Immature natural killer cell (primary cell): Measurements from ENCODE around the gene PPRC1. TPM values are rescaled to one million over a fixed set of nuclear protein-coding genes. Genes with fewer than 3 reads are reported as not detected.

ENCODE experiments used
- DNase-seq, 3 donors: peaks; one replicate each; pipeline ENCODE4 v3.0.0; 2022; ENCODE audit warnings: mixed read lengths in 1 of 3
- H3K27ac Mint-ChIP-seq, 6 donors: one replicate each; pipeline ENCODE4 v1.8.0; 2020; ENCODE audit warnings: mixed read lengths in 6 of 6, mild to moderate bottlenecking in 5 of 6, inconsistent platforms in 4 of 6, moderate library complexity in 3 of 6
- H3K27me3 Mint-ChIP-seq, 3 donors: one replicate each; pipeline ENCODE4 v1.8.0; 2020 to 2021; ENCODE audit warnings: low read depth in 3 of 3, mild to moderate bottlenecking in 3 of 3, mixed read lengths in 3 of 3, moderate library complexity in 3 of 3, inconsistent platforms in 1 of 3
- H3K36me3 Mint-ChIP-seq, 3 donors: one replicate each; pipeline ENCODE4 v1.8.0; 2020; ENCODE audit warnings: mixed read lengths in 3 of 3, inconsistent platforms in 2 of 3, mild to moderate bottlenecking in 2 of 3
- H3K4me1 Mint-ChIP-seq, 2 donors: one replicate each; pipeline ENCODE4 v1.8.0; 2020; ENCODE audit warnings: inconsistent platforms in 2 of 2, mild to moderate bottlenecking in 2 of 2, mixed read lengths in 2 of 2, moderate library complexity in 1 of 2
- H3K4me3 Mint-ChIP-seq, 5 donors: one replicate each; pipeline ENCODE4 v1.8.0; 2020; ENCODE audit warnings: mild to moderate bottlenecking in 5 of 5, mixed read lengths in 5 of 5, inconsistent platforms in 3 of 5, moderate library complexity in 3 of 5
- H3K9me3 Mint-ChIP-seq, 6 donors: one replicate each; pipeline ENCODE4 v1.8.0; 2020; ENCODE audit warnings: mild to moderate bottlenecking in 6 of 6, mixed read lengths in 6 of 6, inconsistent platforms in 4 of 6, moderate library complexity in 3 of 6
- polyA plus RNA-seq, 3 donors: library from polyadenylated mRNA; unstranded; fragments of 300-500 nt; fragmentation: Illumina TruSeq; gene quantifications; one replicate each; pipeline ENCODE4 v1.2.3, GENCODE V29; 2021

PPRC1 gene, protein sequence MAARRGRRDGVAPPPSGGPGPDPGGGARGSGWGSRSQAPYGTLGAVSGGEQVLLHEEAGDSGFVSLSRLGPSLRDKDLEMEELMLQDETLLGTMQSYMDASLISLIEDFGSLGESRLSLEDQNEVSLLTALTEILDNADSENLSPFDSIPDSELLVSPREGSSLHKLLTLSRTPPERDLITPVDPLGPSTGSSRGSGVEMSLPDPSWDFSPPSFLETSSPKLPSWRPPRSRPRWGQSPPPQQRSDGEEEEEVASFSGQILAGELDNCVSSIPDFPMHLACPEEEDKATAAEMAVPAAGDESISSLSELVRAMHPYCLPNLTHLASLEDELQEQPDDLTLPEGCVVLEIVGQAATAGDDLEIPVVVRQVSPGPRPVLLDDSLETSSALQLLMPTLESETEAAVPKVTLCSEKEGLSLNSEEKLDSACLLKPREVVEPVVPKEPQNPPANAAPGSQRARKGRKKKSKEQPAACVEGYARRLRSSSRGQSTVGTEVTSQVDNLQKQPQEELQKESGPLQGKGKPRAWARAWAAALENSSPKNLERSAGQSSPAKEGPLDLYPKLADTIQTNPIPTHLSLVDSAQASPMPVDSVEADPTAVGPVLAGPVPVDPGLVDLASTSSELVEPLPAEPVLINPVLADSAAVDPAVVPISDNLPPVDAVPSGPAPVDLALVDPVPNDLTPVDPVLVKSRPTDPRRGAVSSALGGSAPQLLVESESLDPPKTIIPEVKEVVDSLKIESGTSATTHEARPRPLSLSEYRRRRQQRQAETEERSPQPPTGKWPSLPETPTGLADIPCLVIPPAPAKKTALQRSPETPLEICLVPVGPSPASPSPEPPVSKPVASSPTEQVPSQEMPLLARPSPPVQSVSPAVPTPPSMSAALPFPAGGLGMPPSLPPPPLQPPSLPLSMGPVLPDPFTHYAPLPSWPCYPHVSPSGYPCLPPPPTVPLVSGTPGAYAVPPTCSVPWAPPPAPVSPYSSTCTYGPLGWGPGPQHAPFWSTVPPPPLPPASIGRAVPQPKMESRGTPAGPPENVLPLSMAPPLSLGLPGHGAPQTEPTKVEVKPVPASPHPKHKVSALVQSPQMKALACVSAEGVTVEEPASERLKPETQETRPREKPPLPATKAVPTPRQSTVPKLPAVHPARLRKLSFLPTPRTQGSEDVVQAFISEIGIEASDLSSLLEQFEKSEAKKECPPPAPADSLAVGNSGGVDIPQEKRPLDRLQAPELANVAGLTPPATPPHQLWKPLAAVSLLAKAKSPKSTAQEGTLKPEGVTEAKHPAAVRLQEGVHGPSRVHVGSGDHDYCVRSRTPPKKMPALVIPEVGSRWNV (N-terminal part only)
- polyA plus RNA-seq = 10 to 100 TPM in 1 of 3 donors, 1 to 10 TPM in 2; 3.8 to 10.9 (median 7.5) TPM

DNA sequence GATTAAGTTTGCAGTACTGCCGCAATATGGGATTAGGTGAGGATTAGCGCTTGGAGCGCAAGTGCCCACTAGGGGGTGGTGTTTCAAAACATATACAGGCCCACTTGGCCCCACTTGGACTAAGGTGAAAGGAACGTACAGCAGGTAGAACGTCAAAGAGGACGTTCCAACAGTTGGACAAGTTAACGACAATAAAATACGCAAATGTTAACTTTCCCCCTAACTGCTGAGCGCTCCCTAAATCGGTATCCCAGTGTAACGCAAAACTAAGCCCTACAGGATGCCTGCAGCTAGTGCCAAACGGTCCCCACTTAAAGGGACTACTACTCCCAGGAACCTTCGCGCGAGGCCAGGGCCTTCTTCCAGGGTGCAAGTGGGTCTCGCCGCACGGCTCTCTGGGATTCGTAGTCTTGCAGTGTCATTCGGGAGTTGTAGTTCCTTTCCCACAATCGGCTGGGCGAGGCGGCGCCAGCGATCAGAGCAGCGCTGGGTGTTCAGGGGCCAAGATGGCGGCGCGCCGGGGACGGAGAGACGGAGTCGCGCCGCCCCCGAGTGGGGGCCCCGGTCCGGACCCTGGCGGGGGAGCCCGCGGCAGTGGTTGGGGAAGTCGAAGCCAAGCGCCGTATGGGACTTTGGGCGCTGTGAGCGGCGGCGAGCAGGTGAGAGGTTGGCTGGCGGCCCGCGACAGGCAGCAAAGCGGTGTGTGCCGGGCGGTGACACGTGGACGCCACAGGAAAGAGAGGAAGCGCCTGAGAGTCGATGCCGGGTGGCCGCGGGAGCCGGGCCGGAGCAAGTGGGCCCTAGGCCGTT lies at the start of gene PPRC1:
Gene PPRC1, plus strand, starts transcription at position 478 of the 810 bp plus-strand sequence. Its CDS starts 29 bp downstream, at position 507.
- peak; percentile 94 to 96 (median 95) for DNase-seq
- H3K36me3 Mint-ChIP-seq = no peaks in the 10 kb centered on the region
- H3K27me3 Mint-ChIP-seq = peaks cover 3 to 12% (median 4%) of the 10 kb centered on the region in 3 donors
- H3K4me3 Mint-ChIP-seq = peak within 1 kb of the TSS; percentile 92 to 99 (median 95)
- peaks cover 33 to 44% of the 10 kb centered on the region in 2 donors for H3K4me1 Mint-ChIP-seq
- no peaks in the 10 kb centered on the region for H3K9me3 Mint-ChIP-seq
- peak within 1 kb of the TSS; percentile 88 to 99 (median 98) for H3K27ac Mint-ChIP-seq

DNA sequence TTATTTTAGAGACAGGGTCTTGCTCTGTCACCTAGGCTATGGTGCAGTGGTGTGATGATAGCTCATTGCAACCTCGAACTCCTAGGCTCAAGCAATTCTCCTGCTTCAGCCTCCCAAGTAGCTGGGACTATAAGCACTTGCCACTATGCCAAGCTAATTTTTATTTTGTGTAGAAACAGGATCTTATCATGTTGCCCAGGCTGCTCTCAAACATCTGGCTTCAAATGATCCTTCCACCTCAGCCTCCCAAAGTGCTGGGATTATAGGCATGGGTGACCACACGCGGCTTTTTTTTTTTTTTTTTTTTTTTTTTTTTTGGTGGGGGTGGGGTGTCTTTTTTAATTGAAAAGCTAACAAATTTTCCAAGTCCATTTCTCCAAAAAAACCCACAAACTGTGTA lies 49.3 kb upstream of the PPRC1 start:
- Mint-ChIP-seq H3K27me3 (no peaks in the 10 kb centered on the region), H3K4me3 (no peak overlapping the region), H3K27ac (no peak overlapping the region), H3K36me3 (no peaks in the 10 kb centered on the region), H3K9me3 (no peaks in the 10 kb centered on the region), H3K4me1 (no peaks in the 10 kb centered on the region)
- DNase-seq = no peak

DNA sequence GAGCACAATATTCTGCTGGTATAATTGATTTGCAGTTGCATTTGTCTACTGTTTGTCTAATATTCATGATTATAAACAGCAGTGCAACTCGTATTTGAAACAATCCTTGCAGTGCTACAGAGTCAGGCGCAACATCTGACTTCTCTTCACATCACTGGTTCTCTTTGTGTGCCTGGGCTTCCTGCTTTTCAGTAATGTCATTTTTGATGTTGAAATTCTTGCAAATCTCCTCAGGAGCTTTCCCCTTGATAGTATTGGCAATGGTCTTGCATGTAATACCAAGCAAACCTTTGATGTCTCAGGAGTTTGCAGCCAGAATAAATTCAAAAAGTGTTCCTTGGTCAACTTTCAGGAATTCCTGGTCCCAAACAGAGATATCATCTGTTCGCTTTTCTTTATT lies 47.5 kb upstream of the PPRC1 start:
- Mint-ChIP-seq H3K27me3 (no peaks in the 10 kb centered on the region), H3K27ac (no peak overlapping the region), H3K4me3 (no peak overlapping the region), H3K4me1 (no peaks in the 10 kb centered on the region), H3K9me3 (no peaks in the 10 kb centered on the region), H3K36me3 (no peaks in the 10 kb centered on the region)
- DNase-seq = no peak

DNA sequence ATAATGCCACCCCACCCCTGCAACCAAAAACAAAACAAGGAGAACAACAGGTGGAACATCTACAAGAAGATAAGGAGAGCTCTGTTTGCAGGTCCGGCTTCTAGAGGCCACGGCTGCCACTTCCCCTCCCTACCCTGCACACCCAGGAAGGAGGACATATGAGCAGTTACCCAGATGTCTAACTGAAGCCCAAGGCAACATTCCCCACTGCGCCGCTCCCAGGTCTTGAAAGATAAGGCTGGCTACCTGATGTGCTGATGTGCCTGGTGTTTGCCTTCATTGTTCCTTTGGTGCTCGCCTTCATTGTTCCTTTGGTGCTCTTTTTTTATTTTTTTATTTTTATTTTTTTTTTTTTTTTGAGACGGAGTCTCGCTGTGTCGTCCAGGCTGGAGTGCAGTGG lies 46.6 kb upstream of the PPRC1 start:
- no peaks in the 10 kb centered on the region for H3K4me1 Mint-ChIP-seq
- H3K4me3 Mint-ChIP-seq = no peak overlapping the region
- H3K9me3 Mint-ChIP-seq = no peaks in the 10 kb centered on the region
- H3K27ac Mint-ChIP-seq = no peak overlapping the region
- H3K36me3 Mint-ChIP-seq = peaks cover 0 to 6% (median 3%) of the 10 kb centered on the region in 3 donors
- H3K27me3 Mint-ChIP-seq = no peaks in the 10 kb centered on the region
- DNase-seq = no peak

DNA sequence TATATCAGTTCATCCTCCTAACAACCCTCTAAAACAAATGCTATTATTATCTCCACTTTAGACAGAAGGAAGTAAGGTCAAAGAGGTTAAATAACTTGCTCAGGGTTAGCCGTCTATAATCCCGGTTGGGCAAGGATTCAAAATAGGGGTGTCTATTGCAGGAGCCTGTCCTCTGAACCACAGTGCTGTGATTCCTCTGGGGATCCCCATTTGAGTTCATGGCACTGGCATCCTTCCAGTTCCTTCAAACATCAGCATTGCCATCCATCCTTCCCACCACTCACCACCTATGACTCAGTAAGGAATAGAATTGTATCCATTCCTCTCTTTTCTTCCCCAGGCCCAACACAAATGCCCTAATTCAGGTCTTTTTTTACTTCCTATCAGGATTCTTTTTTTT lies 42.1 kb upstream of the PPRC1 start:
- no peaks in the 10 kb centered on the region for H3K27me3 Mint-ChIP-seq
- no peaks in the 10 kb centered on the region for H3K4me1 Mint-ChIP-seq
- H3K36me3 Mint-ChIP-seq = peaks cover 0 to 6% (median 3%) of the 10 kb centered on the region in 3 donors
- no peak overlapping the region for H3K4me3 Mint-ChIP-seq
- no peak for DNase-seq
- H3K27ac Mint-ChIP-seq = peak overlapping the region in 1 of 6 donors; percentile 12
- H3K9me3 Mint-ChIP-seq = no peaks in the 10 kb centered on the region

DNA sequence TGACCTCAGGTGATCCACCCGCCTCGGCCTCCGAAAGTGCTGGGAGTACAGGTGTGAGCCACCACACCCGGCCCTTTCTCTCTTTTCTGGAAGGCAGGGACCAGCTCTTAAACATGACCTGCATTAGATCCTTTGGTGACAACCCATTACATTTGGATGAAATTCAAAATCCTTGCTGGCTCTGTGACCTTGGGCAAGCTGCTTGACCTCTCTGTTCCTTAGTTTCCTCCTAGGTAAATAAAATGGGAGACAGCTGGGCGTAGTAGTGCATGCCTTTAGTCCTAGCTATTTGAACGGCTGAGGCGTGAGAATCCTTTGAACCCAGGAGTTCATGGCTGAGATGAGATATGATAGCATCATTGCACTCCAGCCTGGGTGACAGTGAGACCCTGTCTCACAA lies 36.4 kb upstream of the PPRC1 start:
- H3K27ac Mint-ChIP-seq = no peak overlapping the region
- H3K4me3 Mint-ChIP-seq = no peak overlapping the region
- H3K36me3 Mint-ChIP-seq = no peaks in the 10 kb centered on the region
- no peak for DNase-seq
- no peaks in the 10 kb centered on the region for H3K4me1 Mint-ChIP-seq
- no peaks in the 10 kb centered on the region for H3K9me3 Mint-ChIP-seq
- H3K27me3 Mint-ChIP-seq = no peaks in the 10 kb centered on the region

DNA sequence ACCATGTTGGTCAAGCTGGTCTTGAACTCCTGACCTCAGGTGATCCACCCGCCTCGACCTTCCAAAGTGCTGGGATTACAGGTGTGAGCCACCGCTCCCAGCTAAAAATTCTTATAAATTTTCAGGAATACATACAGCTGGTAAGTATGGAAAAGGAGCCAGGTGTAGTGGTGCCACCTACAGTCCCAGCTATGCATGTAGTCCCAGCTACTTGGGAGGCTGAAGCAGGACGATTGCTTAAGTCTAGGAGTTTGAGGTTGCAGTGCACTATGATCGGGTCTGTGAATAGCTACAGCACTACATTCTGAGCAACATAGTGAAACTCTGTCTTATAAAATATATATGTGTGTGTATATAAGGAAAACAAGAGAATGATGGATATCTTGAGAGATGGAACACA lies 31.7 kb upstream of the PPRC1 start:
- H3K9me3 Mint-ChIP-seq = no peaks in the 10 kb centered on the region
- no peak overlapping the region for H3K27ac Mint-ChIP-seq
- H3K27me3 Mint-ChIP-seq = peaks cover 0 to 2% (median 0%) of the 10 kb centered on the region in 3 donors

DNA sequence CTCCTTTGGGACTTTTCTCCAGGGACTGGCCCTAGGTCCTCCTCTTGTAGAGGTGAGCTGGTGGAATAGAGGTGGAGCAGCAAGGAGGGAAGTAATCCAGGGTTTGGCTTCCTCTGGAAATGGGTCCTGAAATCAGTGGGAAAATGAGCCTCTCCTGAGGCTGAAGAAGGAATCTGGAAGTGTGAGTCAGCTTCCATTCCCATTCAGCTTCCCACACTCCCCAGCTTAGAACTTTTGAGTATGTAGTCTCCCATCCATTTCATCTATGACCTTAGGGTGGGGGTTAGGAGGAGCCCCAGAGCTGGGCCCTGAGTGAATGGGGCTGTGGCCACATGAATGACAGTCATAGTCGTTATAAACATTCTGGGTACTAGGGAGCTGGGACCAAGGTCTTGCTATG lies 30.4 kb upstream of the PPRC1 start:
- Mint-ChIP-seq H3K27me3 (peaks cover 0 to 3% (median 2%) of the 10 kb centered on the region in 3 donors), H3K4me3 (no peak overlapping the region), H3K4me1 (peaks cover 20 to 21% of the 10 kb centered on the region in 2 donors), H3K27ac (no peak overlapping the region), H3K36me3 (peaks cover 0 to 7% (median 0%) of the 10 kb centered on the region in 3 donors), H3K9me3 (no peaks in the 10 kb centered on the region)
- no peak for DNase-seq

More for the DNA sequence above, 31.7 kb upstream of the PPRC1 start:
- H3K36me3 Mint-ChIP-seq = peaks cover 0 to 3% (median 0%) of the 10 kb centered on the region in 3 donors
- DNase-seq = no peak
- peaks cover 18% of the 10 kb centered on the region in 2 donors for H3K4me1 Mint-ChIP-seq
- no peak overlapping the region for H3K4me3 Mint-ChIP-seq

DNA sequence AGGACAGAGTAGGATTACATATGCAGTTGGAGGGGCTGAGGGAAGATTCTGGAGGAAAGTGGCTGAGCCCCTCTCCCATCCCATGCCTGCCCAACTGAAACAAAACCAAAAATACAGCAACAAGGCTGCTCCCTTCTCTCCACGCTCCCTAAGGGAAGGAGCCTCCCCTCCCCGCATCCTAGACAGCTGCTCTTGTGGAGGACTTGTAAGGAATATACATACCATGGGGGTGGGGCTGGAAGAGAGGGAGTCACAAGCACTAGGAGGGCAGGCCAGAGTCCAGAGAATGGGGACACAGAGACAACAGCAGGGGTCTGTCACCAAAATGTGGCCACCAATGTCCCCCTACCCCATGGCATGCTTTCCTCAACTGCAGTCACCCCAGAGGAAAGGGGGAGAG lies 25.8 kb upstream of the PPRC1 start:
- Mint-ChIP-seq H3K4me1 (peaks cover 20 to 24% of the 10 kb centered on the region in 2 donors), H3K36me3 (peaks cover 0 to 27% (median 12%) of the 10 kb centered on the region in 3 donors), H3K27ac (peak overlapping the region in 1 of 6 donors; percentile 19), H3K4me3 (no peak overlapping the region), H3K27me3 (peaks cover 0 to 4% (median 2%) of the 10 kb centered on the region in 3 donors), H3K9me3 (no peaks in the 10 kb centered on the region)
- DNase-seq = no peak

DNA sequence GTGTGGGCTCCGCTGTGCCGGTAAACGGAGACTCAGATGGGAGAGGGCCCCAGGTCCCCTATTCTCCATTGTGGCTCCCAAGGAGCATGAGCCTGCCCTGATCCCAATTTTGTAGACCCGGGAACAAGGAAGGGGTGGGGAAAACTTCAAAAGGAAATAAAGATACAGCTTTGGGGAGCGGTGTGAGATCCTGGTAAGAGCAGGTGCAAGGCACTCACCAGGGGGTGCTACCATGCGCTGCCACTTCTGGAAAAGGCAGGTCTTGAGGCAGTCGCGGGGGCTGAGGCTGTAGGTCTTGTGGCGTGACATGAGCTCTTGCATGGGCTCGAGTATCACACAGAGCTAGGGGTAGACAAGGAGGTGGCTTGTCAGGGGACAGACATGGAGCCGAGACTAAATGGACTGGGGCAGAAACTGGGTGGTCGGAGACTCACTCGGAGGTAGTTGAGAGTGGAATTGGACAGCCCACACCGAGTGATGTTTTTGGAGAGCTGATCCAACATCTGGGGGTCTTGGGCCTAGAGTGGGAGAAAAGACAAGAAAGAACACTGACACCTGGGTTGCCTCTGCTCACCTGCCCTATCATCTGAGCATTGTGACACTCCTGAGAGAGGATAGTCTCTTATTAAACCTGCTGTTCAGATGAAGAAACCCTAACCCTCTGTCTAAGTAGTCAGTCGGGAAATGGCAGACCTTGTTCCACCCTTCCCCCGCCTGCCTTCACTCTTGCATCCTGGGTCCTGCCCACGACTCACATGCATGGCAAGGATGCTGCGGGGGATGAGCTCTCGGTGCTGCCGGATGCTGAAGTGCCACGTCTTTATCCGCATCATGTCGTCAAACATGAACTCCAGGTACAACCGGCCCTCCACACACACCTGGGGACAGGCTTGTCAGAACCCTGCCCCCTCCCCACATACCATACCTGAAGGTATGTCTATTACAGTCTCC lies 23.4 kb upstream of the PPRC1 start:
- DNase-seq = no peak
- Mint-ChIP-seq H3K4me3 (no peak overlapping the region), H3K9me3 (no peaks in the 10 kb centered on the region), H3K27me3 (peaks cover 0 to 4% (median 2%) of the 10 kb centered on the region in 3 donors), H3K36me3 (peaks cover 0 to 25% (median 12%) of the 10 kb centered on the region in 3 donors), H3K27ac (peak overlapping the region in 1 of 6 donors; percentile 13), H3K4me1 (peaks cover 33 to 36% of the 10 kb centered on the region in 2 donors)

DNA sequence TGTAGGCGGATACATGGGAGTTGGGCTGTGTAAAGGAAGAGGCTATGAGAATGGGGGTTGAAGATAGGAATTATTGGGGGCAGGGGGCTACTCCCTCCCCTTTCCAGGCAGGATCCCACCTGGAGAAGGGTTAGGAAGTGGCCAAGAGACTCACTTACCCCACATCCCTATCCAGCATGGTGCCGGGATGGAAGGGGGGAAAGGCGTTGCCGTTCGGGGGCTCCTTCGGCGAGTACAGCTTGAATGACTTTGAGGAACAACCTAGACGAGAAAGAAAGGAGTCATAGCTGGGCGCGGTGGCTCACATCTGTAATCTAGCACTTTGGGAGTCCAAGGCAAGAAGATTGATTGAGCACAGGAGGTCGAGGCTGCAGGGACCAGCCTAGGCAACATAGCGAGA lies 21.6 kb upstream of the PPRC1 start:
- no peak overlapping the region for H3K4me3 Mint-ChIP-seq
- H3K27ac Mint-ChIP-seq = peak overlapping the region in 2 of 6 donors; percentile 28 to 40
- H3K36me3 Mint-ChIP-seq = peaks cover 0 to 25% (median 12%) of the 10 kb centered on the region in 3 donors
- peaks cover 36 to 39% of the 10 kb centered on the region in 2 donors for H3K4me1 Mint-ChIP-seq
- peaks cover 0 to 4% (median 2%) of the 10 kb centered on the region in 3 donors for H3K27me3 Mint-ChIP-seq
- no peaks in the 10 kb centered on the region for H3K9me3 Mint-ChIP-seq
- DNase-seq = no peak
